ENCODE results near the gene IQGAP2. TPM values are rescaled to one million over a fixed set of nuclear protein-coding genes. Genes with fewer than 3 reads are reported as not detected.

Gene IQGAP2
- total RNA-seq, 1 donor from 2014 or later, result 11.5 TPM

DNA sequence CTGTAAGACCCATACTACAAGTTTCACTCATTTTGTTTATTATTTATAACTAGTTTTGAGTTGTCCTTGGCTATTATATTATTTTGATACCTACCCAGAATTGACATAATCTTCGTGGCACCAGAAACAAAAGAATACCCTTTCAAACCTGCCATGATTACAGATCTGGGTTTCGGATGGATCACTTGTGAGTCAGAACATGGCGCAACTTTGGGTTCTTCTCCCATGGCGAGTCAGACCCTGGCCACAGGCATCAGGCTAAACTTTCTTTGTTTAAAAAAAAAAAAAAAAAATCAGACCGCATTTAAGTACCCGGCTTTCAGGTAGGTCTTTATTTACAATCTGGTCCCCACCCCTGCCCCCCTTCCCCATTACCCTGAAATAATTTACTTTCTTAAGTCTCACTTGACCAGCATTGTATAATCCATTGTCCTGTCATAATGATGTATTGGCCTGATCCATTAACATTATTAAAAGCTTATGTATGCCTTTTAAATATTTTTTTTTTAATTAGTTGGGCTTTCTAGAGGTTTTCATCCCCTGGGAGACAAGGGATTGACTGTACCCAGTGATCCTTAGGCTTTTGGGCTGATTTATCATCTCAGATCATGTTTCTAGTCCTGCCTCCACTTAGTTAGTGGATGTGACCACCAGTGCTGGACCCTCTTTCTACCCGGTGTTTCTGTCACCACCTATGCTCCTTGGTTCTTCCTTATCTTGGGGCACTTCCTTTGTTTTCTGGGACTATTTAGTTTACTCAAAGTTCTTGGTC lies 176.3 kb downstream of the IQGAP2 start:
- Histone ChIP-seq H3K4me3 (ENCODE audit: low read length in 3 of 3) (no peak overlapping the region), H3K4me1 (ENCODE audit: control insufficient read depth in 3 of 3, insufficient read depth in 3 of 3, low read length in 3 of 3) (no peaks in the 10 kb centered on the region), H3K27ac (ENCODE audit: low read depth, low read length) (no peak overlapping the region), H3K36me3 (ENCODE audit: control insufficient read depth in 3 of 3, insufficient read depth in 3 of 3, low read length in 3 of 3) (no peaks in the 10 kb centered on the region), H3K9me3 (ENCODE audit: control insufficient read depth in 3 of 3, low read length in 3 of 3) (no peaks in the 10 kb centered on the region), H3K9ac (ENCODE audit: low read depth in 1 of 3, low read length in 3 of 3) (no peak overlapping the region), H3K27me3 (ENCODE audit: control insufficient read depth in 3 of 3, insufficient read depth in 3 of 3, low read length in 3 of 3) (no peaks in the 10 kb centered on the region)

DNA sequence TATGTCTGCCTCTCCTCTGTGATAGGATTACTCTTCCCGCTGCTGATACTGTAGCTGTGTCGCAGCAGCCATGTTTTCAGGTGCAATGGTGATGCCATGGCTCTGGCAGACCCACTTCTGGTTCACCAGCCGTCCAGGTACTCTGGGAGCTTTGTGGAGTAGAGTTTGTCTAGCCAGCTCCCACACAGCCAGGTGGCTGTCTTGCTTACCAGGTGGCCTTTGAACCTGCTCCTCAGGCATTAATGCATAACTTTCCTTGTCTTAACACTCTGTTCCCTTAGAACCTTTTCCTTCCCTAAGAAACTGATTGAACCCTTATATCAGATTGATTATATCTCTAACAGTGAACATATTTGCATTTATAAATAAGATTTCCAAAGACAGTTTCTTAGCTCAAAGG lies 177.9 kb downstream of the IQGAP2 start:
- Histone ChIP-seq H3K9me3 (ENCODE audit: control insufficient read depth in 3 of 3, low read length in 3 of 3) (no peaks in the 10 kb centered on the region), H3K4me1 (ENCODE audit: control insufficient read depth in 3 of 3, insufficient read depth in 3 of 3, low read length in 3 of 3) (no peaks in the 10 kb centered on the region), H3K36me3 (ENCODE audit: control insufficient read depth in 3 of 3, insufficient read depth in 3 of 3, low read length in 3 of 3) (no peaks in the 10 kb centered on the region), H3K27ac (ENCODE audit: low read depth, low read length) (no peak overlapping the region), H3K9ac (ENCODE audit: low read depth in 1 of 3, low read length in 3 of 3) (no peak overlapping the region), H3K27me3 (ENCODE audit: control insufficient read depth in 3 of 3, insufficient read depth in 3 of 3, low read length in 3 of 3) (no peaks in the 10 kb centered on the region), H3K4me3 (ENCODE audit: low read length in 3 of 3) (no peak overlapping the region)

DNA sequence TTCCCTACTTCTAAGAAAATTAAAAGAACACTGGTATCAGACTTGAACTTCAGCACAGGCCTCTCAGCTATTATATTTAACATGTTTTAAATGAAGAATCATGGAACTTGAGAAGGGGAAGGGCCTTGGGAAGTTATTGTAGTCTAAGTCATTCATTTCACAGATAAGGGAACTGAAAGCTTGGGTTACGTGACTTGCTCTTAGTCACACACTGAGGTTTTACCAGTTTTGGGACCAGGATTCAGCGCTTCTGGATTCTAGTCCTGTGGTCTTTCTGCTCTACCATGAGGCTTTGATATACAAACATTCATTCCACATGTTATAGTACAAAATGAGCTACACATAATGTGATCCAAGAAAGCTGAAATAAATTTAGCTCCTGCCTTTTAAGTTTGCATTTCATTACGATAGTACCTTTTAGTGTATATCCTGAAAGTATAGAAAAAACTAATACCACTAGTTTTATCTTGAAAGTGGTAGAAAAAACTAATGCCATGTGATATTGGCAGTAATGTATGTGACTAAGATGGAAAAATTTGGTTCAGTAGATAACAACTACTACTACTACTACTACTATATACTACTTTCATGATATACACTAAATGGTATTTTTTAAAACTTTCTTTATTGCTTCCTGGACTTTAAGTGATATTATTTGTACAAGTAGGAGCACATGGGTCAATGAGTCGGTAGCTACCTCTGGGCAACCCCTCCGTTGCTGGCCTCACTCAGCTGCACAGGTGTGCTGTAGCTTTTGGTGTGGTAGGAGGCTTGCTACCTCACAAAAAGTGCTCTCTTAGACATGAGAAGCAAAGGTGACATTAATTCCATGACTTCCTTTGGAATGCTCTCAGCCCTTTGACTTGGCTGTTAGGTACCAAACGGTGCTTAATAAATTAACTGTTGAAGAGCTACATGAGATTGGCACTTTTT lies 179.4 kb downstream of the IQGAP2 start:
- Histone ChIP-seq H3K27ac (ENCODE audit: low read depth, low read length) (no peak overlapping the region), H3K36me3 (ENCODE audit: control insufficient read depth in 3 of 3, insufficient read depth in 3 of 3, low read length in 3 of 3) (no peaks in the 10 kb centered on the region), H3K27me3 (ENCODE audit: control insufficient read depth in 3 of 3, insufficient read depth in 3 of 3, low read length in 3 of 3) (no peaks in the 10 kb centered on the region), H3K9me3 (ENCODE audit: control insufficient read depth in 3 of 3, low read length in 3 of 3) (no peaks in the 10 kb centered on the region), H3K4me1 (ENCODE audit: control insufficient read depth in 3 of 3, insufficient read depth in 3 of 3, low read length in 3 of 3) (no peaks in the 10 kb centered on the region), H3K4me3 (ENCODE audit: low read length in 3 of 3) (no peak overlapping the region), H3K9ac (ENCODE audit: low read depth in 1 of 3, low read length in 3 of 3) (no peak overlapping the region)

DNA sequence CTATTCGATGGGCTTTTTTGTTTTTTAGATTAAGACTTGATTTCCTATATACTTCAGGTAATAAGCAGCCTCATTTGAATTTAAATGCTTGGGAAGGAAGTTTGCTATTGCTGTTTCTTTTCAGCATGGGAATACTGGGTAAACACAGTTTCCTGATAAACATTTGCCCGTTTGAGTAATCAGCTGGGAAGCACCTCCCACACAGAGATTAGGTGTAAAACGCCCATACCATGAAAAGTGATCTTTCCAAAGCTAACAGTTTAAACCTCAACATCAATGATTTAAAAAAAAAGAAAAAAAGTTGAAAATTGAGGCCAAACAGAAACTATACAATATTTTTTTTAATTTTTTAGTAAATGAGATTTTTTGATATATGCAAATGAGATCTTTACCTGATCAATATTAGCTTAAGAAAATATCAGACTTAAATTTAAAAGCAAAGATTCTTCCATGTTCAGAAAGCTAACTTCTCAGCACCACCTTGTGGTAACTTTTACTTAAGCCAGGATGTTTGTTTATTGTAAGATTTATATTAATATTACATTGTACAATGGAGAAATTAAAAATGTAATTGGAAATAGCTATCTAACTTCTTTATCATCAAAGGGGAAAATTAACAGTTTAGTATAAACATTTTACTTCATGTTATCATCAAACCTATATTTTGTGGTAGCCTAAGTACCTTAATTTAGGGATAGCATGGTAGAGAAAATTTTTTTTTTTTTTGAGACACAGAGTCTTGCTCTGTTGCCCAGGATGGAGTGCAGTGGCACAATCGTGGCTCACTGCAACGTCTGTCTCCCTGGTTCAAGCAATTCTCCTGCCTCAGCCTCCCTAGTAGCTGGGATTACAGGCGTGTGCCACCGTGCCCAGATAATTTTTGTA lies 180.3 kb downstream of the IQGAP2 start:
- no peaks in the 10 kb centered on the region for H3K4me1 ChIP-seq (ENCODE audit: control insufficient read depth in 3 of 3, insufficient read depth in 3 of 3, low read length in 3 of 3)
- H3K4me3 ChIP-seq (ENCODE audit: low read length in 3 of 3), result no peak overlapping the region
- H3K27me3 ChIP-seq (ENCODE audit: control insufficient read depth in 3 of 3, insufficient read depth in 3 of 3, low read length in 3 of 3), result no peaks in the 10 kb centered on the region
- H3K36me3 ChIP-seq (ENCODE audit: control insufficient read depth in 3 of 3, insufficient read depth in 3 of 3, low read length in 3 of 3), result no peaks in the 10 kb centered on the region
- no peak overlapping the region for H3K9ac ChIP-seq (ENCODE audit: low read depth in 1 of 3, low read length in 3 of 3)
- no peaks in the 10 kb centered on the region for H3K9me3 ChIP-seq (ENCODE audit: control insufficient read depth in 3 of 3, low read length in 3 of 3)
- H3K27ac ChIP-seq (ENCODE audit: low read depth, low read length), result no peak overlapping the region

DNA sequence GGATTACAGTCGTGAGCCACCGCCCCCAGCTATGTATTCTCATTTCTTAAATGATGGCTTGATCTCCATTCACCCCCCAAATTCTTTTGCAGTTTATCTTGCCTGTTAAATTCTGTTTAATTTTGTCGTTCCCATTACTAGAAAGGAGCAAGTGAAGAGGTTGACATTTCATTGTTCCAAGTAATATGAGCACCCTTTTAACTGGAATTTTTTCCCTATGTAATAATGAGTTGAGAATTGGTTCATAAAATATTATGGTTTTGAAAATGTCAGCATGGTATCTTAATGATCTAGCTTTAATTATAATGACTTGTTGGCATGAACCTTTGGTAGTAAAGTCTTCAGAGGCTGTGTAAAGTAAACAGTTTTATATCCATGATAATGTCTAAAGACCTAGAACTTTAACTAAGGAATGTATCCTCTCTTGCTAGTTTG lies 182.7 kb downstream of the IQGAP2 start:
- Histone ChIP-seq H3K9me3 (ENCODE audit: control insufficient read depth in 3 of 3, low read length in 3 of 3) (no peaks in the 10 kb centered on the region), H3K9ac (ENCODE audit: low read depth in 1 of 3, low read length in 3 of 3) (no peak overlapping the region), H3K36me3 (ENCODE audit: control insufficient read depth in 3 of 3, insufficient read depth in 3 of 3, low read length in 3 of 3) (no peaks in the 10 kb centered on the region), H3K27me3 (ENCODE audit: control insufficient read depth in 3 of 3, insufficient read depth in 3 of 3, low read length in 3 of 3) (no peaks in the 10 kb centered on the region), H3K4me3 (ENCODE audit: low read length in 3 of 3) (no peak overlapping the region), H3K4me1 (ENCODE audit: control insufficient read depth in 3 of 3, insufficient read depth in 3 of 3, low read length in 3 of 3) (no peaks in the 10 kb centered on the region), H3K27ac (ENCODE audit: low read depth, low read length) (no peak overlapping the region)

DNA sequence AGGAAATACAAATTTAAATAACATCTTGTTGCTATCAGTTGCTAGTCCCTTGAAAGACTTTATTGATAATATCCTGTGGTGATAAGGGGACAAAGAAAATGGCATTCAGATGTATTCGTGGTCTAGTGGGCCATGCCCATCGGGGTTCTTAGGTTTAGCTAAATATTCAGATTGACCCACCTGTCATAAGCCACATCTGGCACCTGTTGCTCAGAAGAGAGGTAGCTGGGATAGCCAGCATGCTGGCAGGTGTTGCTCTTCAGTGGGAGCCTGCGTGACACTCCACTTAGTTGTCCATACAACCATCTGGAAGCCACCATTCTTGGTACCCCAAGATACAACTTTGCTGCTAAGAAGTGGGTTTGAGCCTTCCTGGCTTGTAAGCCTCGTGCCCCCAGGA lies 183.4 kb downstream of the IQGAP2 start:
- Histone ChIP-seq H3K9me3 (ENCODE audit: control insufficient read depth in 3 of 3, low read length in 3 of 3) (no peaks in the 10 kb centered on the region), H3K4me3 (ENCODE audit: low read length in 3 of 3) (no peak overlapping the region), H3K36me3 (ENCODE audit: control insufficient read depth in 3 of 3, insufficient read depth in 3 of 3, low read length in 3 of 3) (no peaks in the 10 kb centered on the region), H3K4me1 (ENCODE audit: control insufficient read depth in 3 of 3, insufficient read depth in 3 of 3, low read length in 3 of 3) (no peaks in the 10 kb centered on the region), H3K27me3 (ENCODE audit: control insufficient read depth in 3 of 3, insufficient read depth in 3 of 3, low read length in 3 of 3) (no peaks in the 10 kb centered on the region), H3K27ac (ENCODE audit: low read depth, low read length) (no peak overlapping the region), H3K9ac (ENCODE audit: low read depth in 1 of 3, low read length in 3 of 3) (no peak overlapping the region)

DNA sequence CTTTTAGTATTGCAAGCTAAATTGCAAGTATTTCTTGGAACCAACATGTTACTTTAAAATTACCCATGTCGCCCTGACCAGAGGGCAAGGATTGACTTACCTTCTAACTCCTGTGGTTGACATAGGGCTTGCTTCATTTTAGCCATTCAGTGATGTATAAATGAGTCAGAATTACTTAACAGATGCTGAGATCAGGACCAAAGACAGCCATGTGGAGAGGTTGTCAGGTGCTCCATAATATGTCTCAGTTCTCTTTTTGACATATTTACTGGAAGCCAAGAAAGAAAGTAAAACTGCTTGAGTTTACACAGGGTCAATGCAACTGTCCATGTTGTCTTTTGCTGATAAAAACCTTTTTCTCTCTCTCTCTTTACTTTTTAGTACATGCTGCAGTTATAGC lies 186.9 kb downstream of the IQGAP2 start:
- no peak overlapping the region for H3K27ac ChIP-seq (ENCODE audit: low read depth, low read length)
- no peaks in the 10 kb centered on the region for H3K9me3 ChIP-seq (ENCODE audit: control insufficient read depth in 3 of 3, low read length in 3 of 3)
- H3K9ac ChIP-seq (ENCODE audit: low read depth in 1 of 3, low read length in 3 of 3), result no peak overlapping the region
- no peaks in the 10 kb centered on the region for H3K36me3 ChIP-seq (ENCODE audit: control insufficient read depth in 3 of 3, insufficient read depth in 3 of 3, low read length in 3 of 3)
- H3K4me1 ChIP-seq (ENCODE audit: control insufficient read depth in 3 of 3, insufficient read depth in 3 of 3, low read length in 3 of 3), result no peaks in the 10 kb centered on the region
- no peaks in the 10 kb centered on the region for H3K27me3 ChIP-seq (ENCODE audit: control insufficient read depth in 3 of 3, insufficient read depth in 3 of 3, low read length in 3 of 3)
- no peak overlapping the region for H3K4me3 ChIP-seq (ENCODE audit: low read length in 3 of 3)

DNA sequence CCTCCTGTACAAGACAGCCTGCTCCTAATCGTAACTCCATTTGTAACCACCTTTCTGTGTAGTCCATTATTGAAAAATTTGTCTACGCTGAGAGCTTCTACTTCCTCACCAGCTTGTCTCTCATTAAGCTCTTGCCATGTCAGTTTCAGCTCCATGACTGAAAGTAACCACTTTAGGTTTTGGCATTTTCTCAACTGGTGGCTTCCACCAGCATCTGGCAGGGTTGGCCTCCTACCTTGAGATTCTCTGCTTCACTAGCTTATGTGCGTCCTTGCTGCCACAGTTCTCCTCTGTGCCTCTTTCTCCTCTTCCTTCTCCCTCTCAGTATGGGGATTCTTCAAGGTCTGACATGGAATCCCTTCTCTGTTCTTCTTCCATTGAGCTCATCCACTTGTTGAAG lies 188.3 kb downstream of the IQGAP2 start:
- Histone ChIP-seq H3K27ac (ENCODE audit: low read depth, low read length) (no peak overlapping the region), H3K4me3 (ENCODE audit: low read length in 3 of 3) (no peak overlapping the region), H3K4me1 (ENCODE audit: control insufficient read depth in 3 of 3, insufficient read depth in 3 of 3, low read length in 3 of 3) (no peaks in the 10 kb centered on the region), H3K36me3 (ENCODE audit: control insufficient read depth in 3 of 3, insufficient read depth in 3 of 3, low read length in 3 of 3) (no peaks in the 10 kb centered on the region), H3K9ac (ENCODE audit: low read depth in 1 of 3, low read length in 3 of 3) (no peak overlapping the region), H3K27me3 (ENCODE audit: control insufficient read depth in 3 of 3, insufficient read depth in 3 of 3, low read length in 3 of 3) (no peaks in the 10 kb centered on the region), H3K9me3 (ENCODE audit: control insufficient read depth in 3 of 3, low read length in 3 of 3) (no peaks in the 10 kb centered on the region)

DNA sequence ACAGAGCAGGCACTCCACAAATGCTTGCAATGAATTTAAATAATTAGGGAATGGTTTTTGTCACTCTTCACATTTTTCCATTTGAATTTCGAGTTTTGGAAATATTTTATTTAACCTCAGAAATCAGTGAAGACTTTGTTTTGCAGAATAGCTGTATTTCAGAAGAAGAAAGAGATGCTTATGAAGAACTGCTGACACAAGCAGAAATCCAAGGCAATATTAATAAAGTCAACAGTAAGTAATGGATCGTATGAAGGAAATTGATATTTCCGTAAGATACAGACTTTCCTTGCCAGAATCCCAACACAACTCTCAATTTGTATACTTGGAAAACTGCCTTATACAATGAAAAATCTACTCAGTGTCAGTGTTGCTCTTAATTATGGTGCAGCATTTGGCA lies 189.6 kb downstream of the IQGAP2 start:
- Histone ChIP-seq H3K4me1 (ENCODE audit: control insufficient read depth in 3 of 3, insufficient read depth in 3 of 3, low read length in 3 of 3) (no peaks in the 10 kb centered on the region), H3K9me3 (ENCODE audit: control insufficient read depth in 3 of 3, low read length in 3 of 3) (no peaks in the 10 kb centered on the region), H3K4me3 (ENCODE audit: low read length in 3 of 3) (no peak overlapping the region), H3K9ac (ENCODE audit: low read depth in 1 of 3, low read length in 3 of 3) (no peak overlapping the region), H3K27me3 (ENCODE audit: control insufficient read depth in 3 of 3, insufficient read depth in 3 of 3, low read length in 3 of 3) (no peaks in the 10 kb centered on the region), H3K27ac (ENCODE audit: low read depth, low read length) (no peak overlapping the region), H3K36me3 (ENCODE audit: control insufficient read depth in 3 of 3, insufficient read depth in 3 of 3, low read length in 3 of 3) (no peaks in the 10 kb centered on the region)

Measured in skeletal muscle tissue (tissue), 4 donors.